ENCODE data around the gene ENTPD2.
A peak's percentile ranks its signal among the peaks of the same experiment; 100 is the strongest.

- TF ChIP-seq CTCF (IDR thresholded peaks at IDR 0.05) = peak; percentile 83
- no peak for TF ChIP-seq ATF3 (CRISPR knock-in tag; conservative IDR thresholded peaks at IDR 0.05)
- TF ChIP-seq USF2 (CRISPR knock-in tag; IDR thresholded peaks at IDR 0.05) = no peak
- no peak for TF ChIP-seq MAX (CRISPR knock-in tag; IDR thresholded peaks at IDR 0.05)
- TF ChIP-seq SMAD4 (CRISPR knock-in tag; IDR thresholded peaks at IDR 0.05) = no peak
Observed at GRCh38 chr9:137034709-137035506, 19.0 kb downstream of the ENTPD2 start.
